HG03097 (cell line): ENCODE data around the gene RHBDD1.

Source experiments
- ATAC-seq: cut with Tn5 transposase; IDR thresholded peaks from one replicate; pipeline ENCODE4 v1.9.1; 2021; ENCODE audit not compliant: unreplicated experiment, low FRiP score

Gene RHBDD1

DNA sequence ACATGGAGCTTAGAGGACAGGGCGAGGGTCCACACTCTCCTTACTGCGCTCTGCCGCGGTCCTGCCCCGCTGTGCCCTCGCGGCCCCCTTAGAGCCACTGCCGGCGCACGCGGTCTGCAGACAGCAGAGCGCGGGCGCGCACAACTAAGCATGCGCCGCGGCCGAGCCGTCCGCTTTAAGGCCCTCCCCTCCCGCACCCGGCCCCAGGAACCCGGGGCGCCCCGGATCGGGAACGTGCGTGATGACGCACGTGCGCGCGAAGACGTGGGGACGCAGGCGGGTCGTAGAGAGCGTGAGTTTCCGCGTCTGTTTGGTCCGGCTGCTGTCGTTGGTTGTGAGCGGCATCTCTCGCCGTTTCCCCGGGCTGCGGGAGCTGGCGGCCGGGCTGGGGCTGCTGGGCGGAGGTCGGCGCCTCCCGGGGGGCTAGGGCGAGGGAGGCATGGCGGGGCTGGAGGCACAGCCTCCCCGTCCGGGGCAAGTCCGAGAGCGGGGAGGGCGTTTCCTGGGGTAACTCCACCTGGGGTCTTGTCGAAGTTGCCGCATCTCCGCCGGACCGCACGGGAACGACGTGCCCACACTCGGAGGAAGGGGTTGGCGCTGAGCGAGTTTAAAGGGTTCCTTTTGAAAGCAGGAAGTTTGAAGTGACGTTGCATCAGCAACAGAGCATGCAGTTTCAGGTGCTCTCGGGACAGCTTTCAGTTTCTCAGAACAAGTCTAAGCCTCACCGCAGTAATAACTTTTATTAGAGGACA lies at the start of gene RHBDD1:
Gene RHBDD1 (plus strand): TSS at position 259 of the 752 bp plus-strand sequence. CDS start 28,640 bp downstream, outside the sequence.
- ATAC-seq: peak; percentile 83

- no peak for ATAC-seq
Observed at GRCh38 chr2:226788064-226788463, 47.8 kb upstream of the RHBDD1 start.

DNA sequence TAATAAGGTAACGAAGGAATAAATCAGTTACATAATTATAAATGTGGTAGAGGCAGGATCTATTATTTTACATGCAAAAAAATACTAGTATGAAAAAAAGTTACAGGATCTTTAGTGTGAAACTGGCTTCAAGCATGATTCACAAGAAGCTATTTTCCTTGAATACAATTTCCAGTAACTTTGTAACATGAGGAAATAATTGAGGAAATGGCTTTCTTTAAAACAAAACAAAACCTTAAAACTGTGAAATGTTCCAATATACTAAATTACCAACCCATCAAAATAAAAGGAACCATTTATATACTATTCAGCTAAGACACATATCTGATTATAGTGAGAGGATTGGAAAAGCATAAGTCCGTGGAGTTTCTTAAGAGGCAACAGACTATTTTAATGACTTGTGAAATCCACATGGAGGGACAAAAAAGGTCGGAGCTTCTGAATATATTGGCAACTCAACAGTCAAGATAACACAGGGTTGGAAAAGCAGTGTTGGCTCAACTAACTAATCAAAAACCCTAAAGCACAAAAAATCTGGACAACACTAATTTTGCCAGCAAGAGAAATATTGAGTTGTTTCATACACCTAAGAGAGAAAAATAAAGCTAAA lies 46.9 kb upstream of the RHBDD1 start:
- no peak for ATAC-seq

GRCh38 chr2:226790011-226790410 lies 45.8 kb upstream of the RHBDD1 start:
- ATAC-seq: no peak

DNA sequence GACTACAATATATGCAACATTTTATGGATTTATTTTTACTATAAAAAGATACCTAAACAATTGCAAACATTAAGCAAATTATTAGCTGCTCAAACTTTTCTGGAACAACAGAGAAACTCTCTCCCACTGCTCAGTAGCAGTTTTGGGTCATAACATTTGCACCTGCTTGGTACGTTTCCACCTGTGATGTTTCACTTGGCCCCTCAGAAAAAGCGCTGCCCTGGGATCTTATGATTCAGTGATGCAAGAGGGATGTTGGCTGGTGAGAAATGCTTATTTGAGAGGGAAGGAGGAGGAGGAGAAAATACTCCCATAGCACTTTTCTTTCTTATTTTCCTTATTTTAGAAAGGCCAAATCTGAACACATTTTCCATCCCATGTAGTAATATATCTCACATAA lies 45.4 kb upstream of the RHBDD1 start:
- no peak for ATAC-seq

DNA sequence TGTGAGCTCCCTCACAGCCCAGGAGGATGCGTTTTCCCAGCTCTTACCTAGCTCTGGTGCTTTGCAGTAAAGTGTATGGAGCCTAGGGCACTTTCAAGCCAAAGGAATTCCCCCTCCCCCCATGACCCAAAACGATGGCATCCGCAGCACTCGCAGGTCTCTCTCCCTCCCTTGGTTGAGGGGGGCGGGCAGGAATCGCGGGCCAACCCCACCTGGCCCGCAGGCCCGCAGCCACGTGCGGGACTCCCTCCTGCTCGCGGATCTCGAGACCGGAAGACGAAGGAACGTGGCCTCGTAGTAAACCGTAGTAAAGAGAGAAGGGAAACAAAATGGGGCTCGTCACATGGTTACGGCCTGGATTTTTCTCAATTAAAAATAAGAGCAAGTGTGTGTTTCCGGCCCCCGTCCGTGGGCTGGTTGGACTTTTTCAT lies 44.8 kb upstream of the RHBDD1 start:
- ATAC-seq: peak; percentile 53

GRCh38 chr2:226791487-226792081 lies 44.3 kb upstream of the RHBDD1 start:
- ATAC-seq: peak; percentile 96

GRCh38 chr2:226792155-226792881 lies 43.5 kb upstream of the RHBDD1 start:
- no peak for ATAC-seq

DNA sequence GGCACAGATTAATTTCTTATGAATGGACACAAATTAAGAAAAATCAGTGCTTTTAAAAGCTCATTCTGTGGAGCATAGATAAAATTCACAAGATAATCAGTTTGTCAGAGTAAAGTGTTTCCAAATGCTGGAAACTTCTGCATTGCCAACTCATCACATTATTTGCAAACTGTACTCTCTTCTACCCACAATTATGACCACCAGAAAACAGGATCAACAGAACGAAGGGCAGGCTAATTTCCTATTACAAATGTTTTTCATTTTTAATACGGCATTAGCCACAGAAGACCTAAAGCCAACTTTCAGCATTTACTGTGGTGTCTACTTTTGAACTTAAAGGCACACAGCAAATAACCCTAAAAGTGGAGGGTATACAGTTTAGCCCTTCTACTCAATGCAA lies 42.2 kb upstream of the RHBDD1 start:
- ATAC-seq: no peak

GRCh38 chr2:226794196-226794661 lies 41.6 kb upstream of the RHBDD1 start:
- no peak for ATAC-seq

- no peak for ATAC-seq
Observed at GRCh38 chr2:226794751-226795171, 41.1 kb upstream of the RHBDD1 start.

DNA sequence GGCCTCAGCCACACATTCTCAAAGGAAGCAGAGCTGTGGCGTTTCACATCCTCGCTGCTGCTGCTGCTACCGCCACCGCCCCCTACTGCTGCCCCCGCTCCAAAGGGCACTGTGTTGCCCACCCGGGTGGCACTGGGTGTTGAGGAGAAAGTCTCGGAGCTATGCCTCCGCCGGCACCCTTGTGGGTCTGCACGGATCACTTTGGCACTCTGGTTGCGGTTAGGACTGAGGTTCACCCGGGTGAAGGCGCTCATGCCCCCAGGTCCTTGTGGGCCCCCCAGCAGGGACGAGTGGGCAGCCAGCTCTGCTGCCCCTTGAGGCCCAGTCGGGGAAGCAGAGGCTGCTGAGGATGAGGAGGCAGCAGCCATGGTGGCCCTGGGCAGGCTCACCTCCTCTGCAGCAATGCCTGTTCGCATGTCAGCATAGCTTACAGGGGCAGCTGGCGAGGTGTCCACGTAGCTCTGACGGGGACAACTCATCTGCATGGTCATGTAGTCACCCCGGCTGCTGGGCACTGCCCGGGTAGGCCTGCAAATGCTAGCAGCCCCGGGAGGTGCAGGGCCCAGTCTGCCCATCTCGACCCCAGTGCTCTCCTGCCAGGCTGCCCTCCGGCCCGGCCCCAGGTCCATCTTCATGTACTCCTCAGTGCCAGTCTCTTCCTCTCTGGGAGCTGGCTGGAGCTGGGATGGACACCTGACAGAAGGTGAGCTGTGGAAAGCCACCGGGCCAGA lies 40.4 kb upstream of the RHBDD1 start:
- no peak for ATAC-seq

DNA sequence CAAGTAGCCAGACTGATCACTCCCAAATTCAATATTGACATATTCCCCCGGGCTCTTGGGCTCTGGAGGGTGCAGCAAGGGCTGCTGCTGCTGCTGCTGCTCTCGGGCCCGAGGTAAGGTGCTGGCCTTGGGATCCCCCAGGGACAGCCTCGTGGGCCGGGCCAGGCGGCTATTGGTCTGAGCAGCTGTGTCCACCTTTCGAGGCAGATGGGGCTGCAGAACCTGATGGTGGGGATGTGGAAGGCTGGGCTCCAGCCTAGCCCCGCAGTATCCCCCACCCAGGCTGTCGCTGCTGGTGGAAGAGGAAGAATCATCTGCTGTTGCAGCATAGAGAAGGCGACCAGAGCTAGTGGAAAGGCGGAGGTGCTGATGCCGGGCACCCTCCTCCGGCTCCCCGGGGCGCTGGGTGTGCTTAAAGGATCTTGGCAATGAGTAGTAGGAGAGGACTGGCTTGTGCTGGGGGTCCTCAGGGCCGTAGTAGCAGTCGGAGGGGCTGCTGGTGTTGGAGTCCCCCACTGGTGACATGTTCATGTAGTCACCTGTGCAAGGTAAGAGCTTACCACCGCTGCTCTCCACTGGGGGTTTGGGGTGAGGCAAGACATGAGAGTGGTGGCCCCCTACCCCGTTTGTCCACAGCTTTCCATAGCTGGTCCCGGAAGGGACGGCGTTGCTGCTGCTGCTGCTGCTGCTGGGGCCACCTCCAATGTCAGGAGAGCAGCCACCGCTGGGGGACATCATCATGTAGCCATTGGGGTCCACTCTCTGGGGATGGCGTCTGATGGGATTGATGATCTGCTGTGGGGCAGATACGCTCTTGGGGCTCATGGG lies 39.6 kb upstream of the RHBDD1 start:
- no peak for ATAC-seq

DNA sequence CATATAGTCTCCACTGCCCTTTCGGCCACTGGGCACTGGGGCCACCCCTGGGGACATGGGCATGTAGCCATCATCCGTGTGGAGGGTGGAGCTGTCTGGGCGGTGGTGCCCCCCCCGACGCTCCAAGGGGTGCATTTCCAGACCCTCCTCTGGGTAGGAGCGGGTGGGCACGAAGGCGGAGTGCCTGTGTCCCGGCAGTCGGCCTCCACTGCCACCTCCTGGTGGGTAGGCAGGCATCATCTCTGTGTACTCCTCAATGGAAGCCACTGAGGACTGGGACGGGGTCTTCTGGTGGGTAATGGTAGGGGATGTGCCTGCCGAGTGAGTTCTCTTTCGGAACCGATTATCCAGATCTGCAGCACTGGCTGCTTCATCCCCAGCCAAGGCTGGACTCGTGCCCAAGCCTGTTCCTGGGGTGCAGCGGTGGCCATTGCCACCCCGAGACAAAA lies 39.0 kb upstream of the RHBDD1 start:
- no peak for ATAC-seq

DNA sequence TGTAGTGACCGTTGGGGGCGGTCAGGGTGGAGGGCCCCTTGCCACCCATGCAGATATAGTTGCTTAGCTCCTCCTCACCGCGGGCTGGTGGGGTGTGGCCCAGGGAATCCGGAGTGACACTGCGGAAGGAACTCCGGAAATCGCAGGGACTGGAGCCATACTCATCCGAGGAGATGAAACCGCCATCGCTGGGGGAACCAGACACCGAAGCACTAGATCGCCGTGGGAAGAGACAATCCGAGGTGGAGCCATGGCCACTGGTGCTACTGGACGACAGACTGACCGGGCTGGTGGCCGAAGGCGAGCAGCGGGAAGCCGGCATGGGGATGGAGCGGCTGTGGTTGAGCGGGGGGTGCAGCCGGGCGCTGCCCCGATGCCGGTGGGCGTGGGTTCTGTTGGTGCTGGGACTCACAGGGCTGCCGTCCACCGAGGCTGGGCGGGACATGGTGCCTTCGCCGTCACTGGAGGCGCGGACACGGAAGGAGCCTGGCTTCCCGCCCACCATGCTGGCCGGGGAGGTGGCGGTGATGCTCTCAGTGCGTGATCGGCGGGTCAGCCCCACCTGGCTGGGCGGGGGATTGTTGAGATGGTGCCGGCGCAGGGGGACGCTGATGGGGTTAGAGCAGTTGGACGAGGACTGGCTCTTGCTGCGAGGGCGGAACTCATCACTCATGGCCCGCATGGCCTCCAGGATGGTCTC lies 38.4 kb upstream of the RHBDD1 start:
- ATAC-seq: no peak

DNA sequence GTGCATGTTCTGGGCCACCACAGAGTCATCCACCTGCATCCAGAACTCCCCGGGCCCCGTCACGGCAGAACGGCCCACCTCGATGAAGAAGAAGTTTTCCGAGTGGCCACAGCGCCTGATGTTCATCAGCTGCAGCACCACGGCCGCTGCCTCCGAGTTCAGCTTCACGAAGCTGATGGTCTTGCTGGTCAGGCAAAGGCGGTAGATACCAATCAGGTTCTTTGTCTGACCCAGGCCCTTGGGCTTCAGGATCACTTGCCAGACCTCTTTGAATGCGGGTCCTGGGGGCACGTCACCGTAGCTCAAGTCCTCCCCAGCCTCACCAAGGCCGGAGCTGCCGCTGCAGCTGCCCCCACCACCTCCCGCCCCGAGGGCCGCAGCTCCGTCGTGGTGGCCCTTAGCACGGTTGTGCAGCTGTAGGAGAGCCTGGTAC lies 37.8 kb upstream of the RHBDD1 start:
- no peak for ATAC-seq

DNA sequence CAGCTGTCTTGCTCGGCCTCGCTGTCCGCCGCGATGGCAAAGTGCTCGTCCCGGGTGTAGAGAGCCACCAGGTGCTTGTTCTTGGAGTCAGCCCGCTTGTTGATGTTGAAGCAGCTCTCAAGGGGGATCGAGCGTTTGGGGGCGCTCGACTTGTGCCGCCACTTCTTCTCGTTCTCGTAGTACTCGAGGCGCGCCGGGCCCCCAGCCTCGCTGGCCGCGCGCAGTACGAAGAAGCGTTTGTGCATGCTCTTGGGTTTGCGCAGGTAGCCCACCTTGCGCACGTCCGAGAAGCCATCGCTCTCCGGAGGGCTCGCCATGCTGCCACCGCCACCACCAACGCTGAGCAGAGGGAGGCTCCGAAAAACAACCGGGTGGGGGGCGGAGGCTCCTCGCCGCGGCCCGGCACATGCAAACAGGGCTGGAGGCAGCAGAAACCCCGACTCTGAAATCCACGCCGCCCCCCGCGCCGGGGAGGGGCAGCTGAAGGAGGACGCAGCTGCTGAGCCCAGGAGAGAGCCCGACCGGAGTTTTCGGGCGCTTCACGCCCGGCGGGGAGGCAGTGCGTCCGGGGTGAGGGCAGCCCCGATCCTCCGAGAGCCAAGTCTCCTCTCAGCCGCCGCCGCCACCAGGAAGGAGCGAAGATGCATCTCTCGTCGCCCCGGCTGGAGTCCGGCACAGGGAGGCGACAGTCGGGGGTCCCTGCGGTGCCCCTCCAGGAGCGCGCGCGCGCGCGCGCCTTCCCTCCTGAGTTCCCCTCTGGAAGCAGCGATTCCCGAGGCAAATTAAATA lies 37.2 kb upstream of the RHBDD1 start:
- peak; percentile 16 for ATAC-seq
